Caco-2 (cell line): ENCODE data around the gene PDE4D. TPM values are rescaled to one million over a fixed set of nuclear protein-coding genes. Genes with fewer than 3 reads are reported as not detected.

Experiments
- BruUV-seq: library from RNA; stranded (reverse); fragments of 400-500 nt; replicated peaks from 2 replicates; lab custom pipeline; 2021; lab: Mats Ljungman, UMichigan
- CTCF ChIA-PET: fragments of 300-600 bp; sonication (Branson Sonifier 250); formaldehyde crosslinking; loops from one replicate; lab custom pipeline; 2022; ENCODE audit warnings: antibody characterized with exemption; lab: Charles Lee
- POLR2A ChIA-PET: fragments of 300-600 bp; sonication (Branson Sonifier 250); formaldehyde crosslinking; loops from one replicate; lab custom pipeline; 2022; ENCODE audit warnings: antibody characterized with exemption; lab: Charles Lee
- DNase-seq, 2 experiments: peaks; one replicate each; pipeline versions ENCODE4 v3.0.0 to v3.0.0-alpha.2; 2020 to 2022
- H3K27me3 ChIP-seq: replicated peaks from 2 replicates; pipeline ENCODE4 v1.6.0; 2011; ENCODE audit warnings: low read length; ENCODE audit not compliant: control insufficient read depth, insufficient read depth
- H3K36me3 ChIP-seq: 2 replicates; pipeline ENCODE4 v1.5.1; 2011; ENCODE audit warnings: low read length; ENCODE audit not compliant: control insufficient read depth, insufficient read depth
- H3K4me1 ChIP-seq: fragments of 250-450 bp; sonication (Bioruptor Pico); 2 replicates; pipeline ENCODE4 v1.5.1; 2020; ENCODE audit warnings: mild to moderate bottlenecking
- H3K4me3 ChIP-seq: 2 replicates; pipeline ENCODE4 v1.5.1; 2011; ENCODE audit warnings: low read depth, mild to moderate bottlenecking, control low read depth, low read length
- H3K9me3 ChIP-seq: fragments of 250-450 bp; sonication (Bioruptor Pico); 2 replicates; pipeline ENCODE4 v1.5.1; 2020; ENCODE audit warnings: mild to moderate bottlenecking, moderate library complexity
- H3K27ac Mint-ChIP-seq: one replicate; pipeline ENCODE4 v1.8.0; 2022; ENCODE audit warnings: mixed read lengths; ENCODE audit not compliant: unreplicated experiment
- H3K27me3 Mint-ChIP-seq: one replicate; pipeline ENCODE4 v1.8.0; 2022; ENCODE audit warnings: mixed read lengths; ENCODE audit not compliant: insufficient read depth, unreplicated experiment
- H3K36me3 Mint-ChIP-seq: one replicate; pipeline ENCODE4 v1.8.0; 2022; ENCODE audit warnings: mild to moderate bottlenecking, mixed read lengths; ENCODE audit not compliant: insufficient read depth, unreplicated experiment
- H3K4me1 Mint-ChIP-seq: one replicate; pipeline ENCODE4 v1.8.0; 2022; ENCODE audit warnings: low read depth, mixed read lengths; ENCODE audit not compliant: unreplicated experiment
- H3K4me3 Mint-ChIP-seq: one replicate; pipeline ENCODE4 v1.8.0; 2022; ENCODE audit warnings: mild to moderate bottlenecking, moderate library complexity, mixed read lengths; ENCODE audit not compliant: unreplicated experiment
- H3K9me3 Mint-ChIP-seq: one replicate; pipeline ENCODE4 v1.8.0; 2022; ENCODE audit warnings: mixed read lengths; ENCODE audit not compliant: unreplicated experiment
- CTCF ChIP-seq, 2 experiments: fragments of 200-600 bp in 1 of 2; IDR thresholded peaks; 1 replicate in 1 of 2; 2 replicates in 1 of 2; pipeline versions ENCODE4 v1.5.1 to v1.8.0; 2011 to 2022; ENCODE audit warnings: antibody characterized with exemption in 1 of 2, control low read depth in 1 of 2, inconsistent platforms in 1 of 2, low read depth in 1 of 2, low read length in 1 of 2, mild to moderate bottlenecking in 1 of 2, moderate library complexity in 1 of 2; ENCODE audit not compliant: insufficient read depth in 1 of 2, severe bottlenecking in 1 of 2, unreplicated experiment in 1 of 2
- intact Hi-C: fragments of 100-400 bp; cut with micrococcal nuclease; formaldehyde crosslinking; loops from one replicate; pipeline ENCODE4 v1.10.0; 2022; ENCODE audit not compliant: unreplicated experiment
- total RNA-seq: library from RNA; stranded (reverse); gene quantifications from 2 replicates; pipeline ENCODE4 v1.2.3, GENCODE V29; 2022

PDE4D gene
- total RNA-seq, 1 experiment from 2014 or later = 89.8 TPM

- H3K9me3 Mint-ChIP-seq = no peaks in the 10 kb centered on the region
- BruUV-seq = no TSS peak
- H3K27ac Mint-ChIP-seq = peak overlapping the region; percentile 3
- Histone ChIP-seq H3K36me3 (no peaks in the 10 kb centered on the region), H3K4me1 (peaks cover 61% of the 10 kb centered on the region), H3K4me3 (no peak overlapping the region), H3K27me3 (no peaks in the 10 kb centered on the region), H3K9me3 (no peaks in the 10 kb centered on the region)
- ChIA-PET POLR2A (no interaction called here), CTCF (no interaction called here)
- H3K4me3 Mint-ChIP-seq = peak overlapping the region; percentile 25
- peaks cover 7% of the 10 kb centered on the region for H3K36me3 Mint-ChIP-seq
- TF ChIP-seq CTCF (IDR thresholded peaks at IDR 0.05; ENCODE audit: insufficient read depth in 1 of 2, low read depth in 1 of 2, low read length in 1 of 2, severe bottlenecking in 1 of 2, unreplicated experiment in 1 of 2) = no peak
- no peak for DNase-seq
- no peaks in the 10 kb centered on the region for H3K27me3 Mint-ChIP-seq
- intact Hi-C loops = loop anchor here (1.0 kb wide), 1 partner anchor 8 kb away; no protein-coding TSS in a partner anchor
- peaks cover 38% of the 10 kb centered on the region for H3K4me1 Mint-ChIP-seq
These were observed 723.8 kb downstream of the PDE4D start for GRCh38 chr5:59169768-59170150.

GRCh38 chr5:59169081-59169767, 724.3 kb downstream of the PDE4D start:
- Mint-ChIP-seq H3K4me1 (peaks cover 44% of the 10 kb centered on the region), H3K27ac (peak overlapping the region; percentile 3), H3K27me3 (no peaks in the 10 kb centered on the region), H3K9me3 (no peaks in the 10 kb centered on the region), H3K4me3 (peak overlapping the region; percentile 25), H3K36me3 (peaks cover 7% of the 10 kb centered on the region)
- CTCF ChIA-PET = no interaction called here
- H3K4me1 ChIP-seq = peaks cover 62% of the 10 kb centered on the region
- intact Hi-C loops = loop anchor here (1.0 kb wide), 1 partner anchor 8 kb away; no protein-coding TSS in a partner anchor
- H3K36me3 ChIP-seq = no peaks in the 10 kb centered on the region
- no peak overlapping the region for H3K4me3 ChIP-seq
- no peak for TF ChIP-seq CTCF (IDR thresholded peaks at IDR 0.05; ENCODE audit: insufficient read depth in 1 of 2, low read depth in 1 of 2, low read length in 1 of 2, severe bottlenecking in 1 of 2, unreplicated experiment in 1 of 2)
- no peaks in the 10 kb centered on the region for H3K27me3 ChIP-seq
- DNase-seq = no peak
- no peaks in the 10 kb centered on the region for H3K9me3 ChIP-seq
- POLR2A ChIA-PET = no interaction called here
- no TSS peak for BruUV-seq

GRCh38 chr5:59168067-59168466, 725.5 kb downstream of the PDE4D start:
- H3K4me1 Mint-ChIP-seq = peaks cover 44% of the 10 kb centered on the region
- no peaks in the 10 kb centered on the region for H3K36me3 ChIP-seq
- H3K27me3 Mint-ChIP-seq = no peaks in the 10 kb centered on the region
- H3K4me3 ChIP-seq = no peak overlapping the region
- H3K27me3 ChIP-seq = no peaks in the 10 kb centered on the region
- H3K9me3 Mint-ChIP-seq = no peaks in the 10 kb centered on the region
- H3K27ac Mint-ChIP-seq = peak overlapping the region; percentile 3
- H3K4me3 Mint-ChIP-seq = no peak overlapping the region
- no peaks in the 10 kb centered on the region for H3K9me3 ChIP-seq
- peaks cover 60% of the 10 kb centered on the region for H3K4me1 ChIP-seq
- H3K36me3 Mint-ChIP-seq = peaks cover 7% of the 10 kb centered on the region
- no peak for TF ChIP-seq CTCF (IDR thresholded peaks at IDR 0.05; ENCODE audit: insufficient read depth in 1 of 2, low read depth in 1 of 2, low read length in 1 of 2, severe bottlenecking in 1 of 2, unreplicated experiment in 1 of 2)
- CTCF ChIA-PET = no interaction called here
- POLR2A ChIA-PET = interaction anchor here (1.2 kb wide), 1 partner anchor 41 kb away, joined by 9 read pairs; no protein-coding TSS in a partner anchor
- BruUV-seq = no TSS peak
- intact Hi-C loops = no loop called here
- DNase-seq = no peak
